Osteoblast (primary cell): ENCODE data around the gene TMEM222. TPM values are rescaled to one million over a fixed set of nuclear protein-coding genes. Genes with fewer than 3 reads are reported as not detected.

Source experiments
- DNase-seq: peaks from one replicate; pipeline ENCODE4 v3.0.0; 2011; ENCODE audit warnings: low spot score, mixed read lengths; ENCODE audit not compliant: insufficient read length; ENCODE audit errors: missing footprints
- H2AFZ ChIP-seq: 2 replicates; pipeline ENCODE4 v1.6.0; 2011; ENCODE audit warnings: mild to moderate bottlenecking, low read length
- H3K27ac ChIP-seq: 2 replicates; pipeline ENCODE4 v1.5.1; 2011; ENCODE audit warnings: mild to moderate bottlenecking, low read depth, low read length, moderate library complexity
- H3K27me3 ChIP-seq: 2 replicates; pipeline ENCODE4 v1.6.0; 2012; ENCODE audit warnings: mild to moderate bottlenecking, control low read depth, inconsistent platforms, low read length, moderate library complexity; ENCODE audit not compliant: insufficient read depth
- H3K36me3 ChIP-seq: 2 replicates; pipeline ENCODE4 v1.5.1; 2011; ENCODE audit warnings: mild to moderate bottlenecking, low read length, control low read depth, moderate library complexity; ENCODE audit not compliant: insufficient read depth
- H3K4me1 ChIP-seq: 2 replicates; pipeline ENCODE4 v1.5.1; 2011; ENCODE audit warnings: mild to moderate bottlenecking, low read length, control low read depth, moderate library complexity; ENCODE audit not compliant: insufficient read depth
- H3K4me2 ChIP-seq: 2 replicates; pipeline ENCODE4 v1.6.0; 2011; ENCODE audit warnings: mild to moderate bottlenecking, low read length; ENCODE audit not compliant: insufficient read depth
- H3K4me3 ChIP-seq: fragments of 200-600 bp; sonication (generic); 3 replicates; pipeline ENCODE4 v1.5.1; 2012; ENCODE audit warnings: mild to moderate bottlenecking, low read length, inconsistent platforms; ENCODE audit not compliant: insufficient read depth
- H3K79me2 ChIP-seq: 2 replicates; pipeline ENCODE4 v1.6.0; 2012; ENCODE audit warnings: mild to moderate bottlenecking, low read length, control low read depth, inconsistent platforms; ENCODE audit not compliant: insufficient read depth
- H3K9me3 ChIP-seq: 2 replicates; pipeline ENCODE4 v1.5.1; 2011; ENCODE audit warnings: low read depth, low read length, control low read depth
- H4K20me1 ChIP-seq: 2 replicates; pipeline ENCODE4 v1.6.0; 2012; ENCODE audit warnings: mild to moderate bottlenecking, low read length, control low read depth; ENCODE audit not compliant: insufficient read depth
- total RNA-seq: library from RNA; depleted of rRNA; stranded (reverse); fragments of >200 nt; gene quantifications from 2 replicates; pipeline ENCODE4 v1.2.3, GENCODE V29; 2012
- TF ChIP-seq, protein P1 (sequence below): IDR thresholded peaks from 2 replicates; pipeline ENCODE4 v1.5.1; 2011; ENCODE audit warnings: mild to moderate bottlenecking, low read depth, low read length, moderate library complexity; ENCODE audit errors: extremely low read depth

The TMEM222 gene
- total RNA-seq, 1 donor, result 30.4 TPM

DNA sequence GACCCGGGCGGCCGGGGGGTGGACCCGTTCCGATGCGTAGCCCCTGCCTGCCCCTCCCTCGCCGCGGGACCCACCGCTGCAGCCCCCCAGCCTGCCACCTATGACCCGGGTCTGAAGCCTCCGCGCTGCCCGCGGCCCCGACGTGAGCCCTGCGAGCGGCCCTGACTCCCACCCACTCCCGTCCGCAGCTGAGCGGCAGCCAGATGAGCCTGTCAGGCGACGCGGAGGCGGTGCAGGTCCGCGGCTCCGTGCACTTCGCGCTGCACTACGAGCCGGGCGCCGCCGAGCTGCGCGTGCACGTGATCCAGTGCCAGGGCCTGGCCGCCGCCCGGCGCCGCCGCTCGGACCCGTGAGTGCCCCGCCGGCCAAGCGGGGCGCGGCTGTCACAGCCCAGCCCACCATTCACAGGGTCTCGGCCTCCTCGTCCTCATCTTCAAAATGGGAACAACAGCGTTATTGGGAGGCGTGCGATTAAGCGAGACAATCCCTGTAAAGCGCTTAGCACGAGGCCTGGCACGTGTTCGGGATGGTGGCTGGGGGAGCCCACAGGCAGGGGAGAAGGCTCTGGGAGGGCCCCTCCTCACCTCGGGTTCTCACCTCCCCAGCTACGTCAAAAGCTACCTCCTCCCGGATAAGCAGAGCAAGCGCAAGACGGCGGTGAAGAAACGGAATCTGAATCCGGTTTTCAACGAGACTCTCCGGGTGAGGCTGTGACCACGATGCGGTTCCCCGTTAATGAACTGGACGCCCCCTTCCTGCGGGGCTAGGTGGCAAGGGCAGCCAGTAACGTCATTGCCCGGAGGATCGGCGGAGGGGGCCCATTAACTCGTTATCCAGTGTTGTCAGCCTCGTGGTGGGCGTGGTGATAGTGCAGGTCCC lies 28.1 kb downstream of the TMEM222 start:
- Histone ChIP-seq H3K4me2 (peak overlapping the region; percentile 67), H2AFZ (peak overlapping the region; percentile 41), H3K36me3 (peaks cover 2% of the 10 kb centered on the region), H3K79me2 (no peaks in the 10 kb centered on the region), H3K4me3 (peak overlapping the region; percentile 65), H3K27ac (no peak overlapping the region), H3K27me3 (no peaks in the 10 kb centered on the region), H3K9me3 (no peaks in the 10 kb centered on the region), H3K4me1 (peaks cover 2% of the 10 kb centered on the region), H4K20me1 (no peaks in the 10 kb centered on the region)
- TF ChIP-seq, protein P1, sequence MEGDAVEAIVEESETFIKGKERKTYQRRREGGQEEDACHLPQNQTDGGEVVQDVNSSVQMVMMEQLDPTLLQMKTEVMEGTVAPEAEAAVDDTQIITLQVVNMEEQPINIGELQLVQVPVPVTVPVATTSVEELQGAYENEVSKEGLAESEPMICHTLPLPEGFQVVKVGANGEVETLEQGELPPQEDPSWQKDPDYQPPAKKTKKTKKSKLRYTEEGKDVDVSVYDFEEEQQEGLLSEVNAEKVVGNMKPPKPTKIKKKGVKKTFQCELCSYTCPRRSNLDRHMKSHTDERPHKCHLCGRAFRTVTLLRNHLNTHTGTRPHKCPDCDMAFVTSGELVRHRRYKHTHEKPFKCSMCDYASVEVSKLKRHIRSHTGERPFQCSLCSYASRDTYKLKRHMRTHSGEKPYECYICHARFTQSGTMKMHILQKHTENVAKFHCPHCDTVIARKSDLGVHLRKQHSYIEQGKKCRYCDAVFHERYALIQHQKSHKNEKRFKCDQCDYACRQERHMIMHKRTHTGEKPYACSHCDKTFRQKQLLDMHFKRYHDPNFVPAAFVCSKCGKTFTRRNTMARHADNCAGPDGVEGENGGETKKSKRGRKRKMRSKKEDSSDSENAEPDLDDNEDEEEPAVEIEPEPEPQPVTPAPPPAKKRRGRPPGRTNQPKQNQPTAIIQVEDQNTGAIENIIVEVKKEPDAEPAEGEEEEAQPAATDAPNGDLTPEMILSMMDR, result no peak
- DNase-seq, result peak; percentile 99

DNA sequence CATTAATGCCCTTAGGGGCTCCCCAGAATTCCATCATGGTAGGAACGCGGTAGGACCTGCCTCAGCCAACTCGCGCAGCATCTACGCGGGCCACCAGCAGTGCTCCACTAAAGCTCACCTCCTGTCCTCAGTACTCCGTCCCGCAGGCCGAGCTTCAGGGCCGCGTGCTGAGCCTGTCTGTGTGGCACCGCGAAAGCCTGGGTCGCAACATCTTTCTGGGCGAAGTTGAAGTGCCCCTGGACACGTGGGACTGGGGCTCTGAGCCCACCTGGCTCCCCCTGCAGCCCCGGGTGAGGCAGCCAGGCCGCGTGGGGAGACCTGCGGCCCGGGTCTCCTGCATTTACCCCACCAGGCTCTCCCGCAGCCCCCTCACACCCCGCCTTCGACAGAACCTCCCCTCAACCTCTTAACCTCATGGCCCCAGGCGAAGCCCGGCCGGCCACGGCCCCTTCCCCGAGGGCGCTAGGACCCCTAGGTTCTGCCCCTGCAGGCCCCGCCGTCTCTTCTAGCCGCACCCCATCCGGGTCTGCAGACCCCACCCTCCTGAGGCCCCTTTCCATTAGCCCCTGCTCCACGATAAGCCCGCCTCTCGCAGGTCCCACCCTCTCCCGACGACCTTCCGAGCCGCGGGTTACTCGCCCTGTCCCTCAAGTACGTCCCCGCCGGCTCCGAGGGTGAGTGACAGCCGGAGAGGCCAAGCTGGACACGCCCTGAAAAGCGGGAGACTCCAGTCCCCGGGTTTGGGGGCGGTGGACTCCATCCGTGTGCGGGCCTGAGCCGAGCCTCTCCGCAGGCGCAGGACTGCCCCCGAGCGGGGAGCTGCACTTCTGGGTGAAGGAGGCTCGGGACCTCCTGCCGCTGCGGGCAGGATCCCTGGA lies 28.9 kb downstream of the TMEM222 start:
- TF ChIP-seq, protein P1, result no peak
- Histone ChIP-seq H3K36me3 (peaks cover 10% of the 10 kb centered on the region), H3K79me2 (no peaks in the 10 kb centered on the region), H2AFZ (no peak overlapping the region), H3K4me1 (peaks cover 2% of the 10 kb centered on the region), H3K27ac (no peak overlapping the region), H3K27me3 (no peaks in the 10 kb centered on the region), H3K4me3 (no peak overlapping the region), H3K9me3 (no peaks in the 10 kb centered on the region), H4K20me1 (no peaks in the 10 kb centered on the region), H3K4me2 (peak overlapping the region; percentile 9)
- DNase-seq, result peak; percentile 87

DNA sequence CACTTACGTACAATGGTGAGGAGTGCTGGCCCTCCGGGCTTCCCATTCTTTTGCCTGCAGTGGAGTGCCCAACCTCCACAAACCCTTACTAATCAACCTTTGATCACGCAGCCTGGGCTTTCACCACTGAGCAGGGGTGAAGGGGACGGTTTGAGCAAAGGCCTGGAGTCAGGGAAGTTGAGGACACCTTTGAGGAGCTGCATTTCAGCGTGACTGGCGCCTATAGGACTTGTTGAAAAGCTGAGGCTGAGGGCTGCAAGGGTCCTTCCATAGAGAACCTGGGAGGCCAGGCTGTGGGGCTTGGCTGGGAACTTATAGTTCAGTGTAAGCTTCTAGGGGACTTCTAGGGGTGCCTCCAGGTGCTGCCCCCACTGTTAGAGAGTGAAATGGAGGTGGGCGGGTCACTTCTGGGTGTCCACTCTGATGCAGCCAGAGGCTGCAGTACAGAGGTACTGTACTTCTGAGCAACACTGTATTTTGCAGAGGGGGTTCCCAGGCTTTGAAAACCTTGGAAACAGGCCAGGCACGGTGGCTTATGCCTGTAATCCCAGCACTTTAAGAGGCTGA lies 29.7 kb downstream of the TMEM222 start:
- TF ChIP-seq, protein P1, result no peak
- Histone ChIP-seq H3K4me1 (peaks cover 2% of the 10 kb centered on the region), H2AFZ (no peak overlapping the region), H3K4me2 (peak overlapping the region; percentile 9), H4K20me1 (no peaks in the 10 kb centered on the region), H3K36me3 (peaks cover 17% of the 10 kb centered on the region), H3K4me3 (no peak overlapping the region), H3K27me3 (no peaks in the 10 kb centered on the region), H3K79me2 (no peaks in the 10 kb centered on the region), H3K27ac (no peak overlapping the region), H3K9me3 (no peaks in the 10 kb centered on the region)
- peak; percentile 85 for DNase-seq

DNA sequence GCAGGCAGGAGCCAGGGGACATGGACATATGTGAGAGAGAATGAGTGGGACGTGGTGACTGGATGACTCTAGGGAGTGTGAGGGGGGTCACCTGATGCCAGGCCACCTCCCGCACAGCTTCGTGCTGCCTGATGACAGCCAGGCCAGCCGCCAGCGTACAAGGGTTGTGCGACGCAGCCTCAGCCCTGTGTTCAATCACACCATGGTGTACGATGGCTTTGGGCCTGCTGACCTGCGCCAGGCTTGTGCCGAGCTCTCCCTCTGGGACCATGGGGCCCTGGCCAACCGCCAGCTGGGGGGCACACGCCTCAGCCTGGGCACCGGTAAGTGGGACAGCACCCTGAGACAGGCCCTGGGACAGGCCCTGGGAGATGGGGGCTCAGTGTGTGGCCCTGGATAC lies 31.2 kb downstream of the TMEM222 start:
- H3K9me3 ChIP-seq, result no peaks in the 10 kb centered on the region
- no peak overlapping the region for H3K27ac ChIP-seq
- no peaks in the 10 kb centered on the region for H3K27me3 ChIP-seq
- no peaks in the 10 kb centered on the region for H3K79me2 ChIP-seq
- TF ChIP-seq, protein P1, result no peak
- no peaks in the 10 kb centered on the region for H4K20me1 ChIP-seq
- H3K36me3 ChIP-seq, result peaks cover 20% of the 10 kb centered on the region
- H3K4me2 ChIP-seq, result no peak overlapping the region
- DNase-seq, result peak; percentile 56
- H3K4me1 ChIP-seq, result peaks cover 2% of the 10 kb centered on the region
- no peak overlapping the region for H3K4me3 ChIP-seq
- no peak overlapping the region for H2AFZ ChIP-seq
